Stimulated activated memory B cell treated with anti-CD40 and anti-IgM and Interleukin-4, amounts not matched to agents 10 μg/mL and 1 μg/mL and 100 μg/mL, for 72 hours (primary cell): ENCODE results near the gene DLD.

Experiments used
- ATAC-seq: fragments of 150-1000 bp; cut with Tn5 transposase; 2 replicates; pipeline ENCODE4 v1.10.0; 2021
- H3K27ac Mint-ChIP-seq: one replicate; pipeline ENCODE4 v1.8.0; 2022; ENCODE audit warnings: mild to moderate bottlenecking, mixed read lengths
- H3K27me3 Mint-ChIP-seq: one replicate; pipeline ENCODE4 v1.8.0; 2022; ENCODE audit warnings: mixed read lengths
- H3K36me3 Mint-ChIP-seq: one replicate; pipeline ENCODE4 v1.8.0; 2022; ENCODE audit warnings: mixed read lengths
- H3K4me1 Mint-ChIP-seq: one replicate; pipeline ENCODE4 v1.8.0; 2022; ENCODE audit warnings: mixed read lengths
- H3K4me3 Mint-ChIP-seq: one replicate; pipeline ENCODE4 v1.8.0; 2022; ENCODE audit warnings: mild to moderate bottlenecking, moderate library complexity, mixed read lengths
- H3K9me3 Mint-ChIP-seq: one replicate; pipeline ENCODE4 v1.8.0; 2022; ENCODE audit warnings: mixed read lengths

The DLD gene

DNA sequence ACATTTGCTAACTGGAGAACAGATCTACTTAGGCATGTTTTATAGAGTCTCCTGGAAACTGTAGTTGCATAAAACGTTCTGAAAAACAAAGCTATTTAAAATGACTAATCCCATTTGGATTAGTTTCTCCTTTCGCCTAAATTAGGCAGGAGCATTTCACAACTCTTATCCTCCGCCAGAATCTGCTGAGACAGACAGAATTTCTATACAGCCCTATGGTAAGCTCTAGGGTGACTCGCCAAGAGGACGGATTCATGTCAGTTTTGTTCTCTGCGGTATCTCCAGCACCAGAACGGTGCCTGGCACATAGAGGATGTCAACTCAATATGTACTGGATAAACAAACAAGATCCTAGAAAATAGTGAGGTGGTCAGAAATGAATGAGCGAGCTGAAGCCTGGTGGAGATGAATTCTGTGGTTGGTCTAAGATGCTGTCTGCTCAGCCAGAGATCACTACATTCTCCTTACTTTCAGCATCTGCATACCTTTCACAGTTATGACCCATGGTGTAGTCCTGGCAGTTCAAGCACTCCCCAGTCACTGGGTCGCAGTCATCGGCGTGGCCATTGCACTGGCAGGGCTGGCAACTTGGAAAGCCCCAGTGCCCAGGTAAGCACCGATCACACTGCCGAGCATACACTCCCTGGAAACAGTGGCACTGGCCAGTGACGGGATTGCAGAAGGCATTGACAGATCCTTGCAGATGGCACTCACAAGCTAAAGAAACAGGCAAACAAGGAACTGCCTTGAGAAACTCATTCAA is 68.0 kb downstream of the DLD start:
- no peak for ATAC-seq
- Mint-ChIP-seq H3K9me3 (no peaks in the 10 kb centered on the region), H3K4me1 (no peaks in the 10 kb centered on the region), H3K36me3 (no peaks in the 10 kb centered on the region), H3K27ac (no peak overlapping the region), H3K27me3 (peaks cover 11% of the 10 kb centered on the region), H3K4me3 (no peak overlapping the region)

DNA sequence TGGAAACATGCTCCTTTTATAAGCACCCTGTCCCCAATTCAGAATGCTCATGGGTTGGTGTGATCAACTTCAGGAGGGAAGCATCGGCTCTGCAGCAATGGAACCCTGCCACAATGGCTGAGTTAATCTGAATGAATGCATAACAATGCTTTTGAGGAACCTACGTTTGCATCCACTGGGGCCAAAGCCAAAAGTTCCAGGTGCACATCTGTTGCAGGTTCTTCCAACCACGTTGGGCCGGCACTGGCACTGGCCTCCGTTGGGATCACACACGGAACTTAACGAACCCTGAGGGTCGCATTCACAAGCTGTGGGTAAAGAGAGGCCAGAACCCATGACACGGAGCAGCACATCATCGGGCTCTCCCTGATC is 68.5 kb downstream of the DLD start:
- ATAC-seq = no peak
- Mint-ChIP-seq H3K9me3 (no peaks in the 10 kb centered on the region), H3K4me3 (no peak overlapping the region), H3K36me3 (no peaks in the 10 kb centered on the region), H3K27me3 (peaks cover 11% of the 10 kb centered on the region), H3K27ac (no peak overlapping the region), H3K4me1 (no peaks in the 10 kb centered on the region)

DNA sequence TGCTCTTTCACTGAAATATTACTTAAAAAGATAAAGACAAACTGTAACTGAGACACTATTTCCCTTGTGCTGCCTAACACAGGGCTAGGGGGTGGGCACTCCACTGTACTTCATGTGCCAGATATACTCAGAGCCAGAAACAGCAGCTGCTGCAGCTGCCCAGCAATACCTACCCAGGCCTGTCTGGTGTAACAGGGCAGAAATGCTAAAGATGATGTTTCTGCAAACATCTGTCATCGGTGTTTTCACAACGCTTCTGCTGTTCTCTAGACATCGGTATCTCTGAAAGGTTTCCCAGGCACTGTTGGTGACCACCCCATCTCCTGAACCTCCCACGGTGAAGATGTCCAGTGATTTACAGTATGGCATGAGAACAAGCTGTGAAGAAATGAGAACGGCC is 69.3 kb downstream of the DLD start:
- H3K9me3 Mint-ChIP-seq = no peaks in the 10 kb centered on the region
- H3K4me1 Mint-ChIP-seq = no peaks in the 10 kb centered on the region
- no peak for ATAC-seq
- no peaks in the 10 kb centered on the region for H3K36me3 Mint-ChIP-seq
- H3K27ac Mint-ChIP-seq = no peak overlapping the region
- H3K27me3 Mint-ChIP-seq = peaks cover 16% of the 10 kb centered on the region
- no peak overlapping the region for H3K4me3 Mint-ChIP-seq

DNA sequence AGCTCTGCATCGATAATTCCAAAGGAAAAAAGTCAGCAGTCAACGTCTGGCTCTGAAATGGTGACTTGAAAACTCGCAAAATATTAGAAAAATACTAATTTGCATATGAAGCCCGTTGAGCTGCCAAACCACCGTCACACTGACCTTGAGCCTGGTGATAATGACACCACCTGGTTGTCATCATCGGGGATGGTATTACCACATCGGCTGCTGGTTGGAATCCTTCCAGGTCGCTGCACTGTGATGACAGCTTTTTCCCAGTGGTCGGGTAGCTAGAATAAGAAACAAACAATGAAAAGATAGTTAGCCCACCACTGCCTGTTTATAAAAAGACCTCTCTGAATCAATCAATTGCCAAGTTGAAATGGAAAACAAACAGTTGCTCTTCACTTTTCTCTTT is 70.4 kb downstream of the DLD start:
- H3K4me1 Mint-ChIP-seq = no peaks in the 10 kb centered on the region
- H3K27me3 Mint-ChIP-seq = peaks cover 18% of the 10 kb centered on the region
- no peak overlapping the region for H3K4me3 Mint-ChIP-seq
- H3K27ac Mint-ChIP-seq = no peak overlapping the region
- no peak for ATAC-seq
- no peaks in the 10 kb centered on the region for H3K9me3 Mint-ChIP-seq
- H3K36me3 Mint-ChIP-seq = no peaks in the 10 kb centered on the region

DNA sequence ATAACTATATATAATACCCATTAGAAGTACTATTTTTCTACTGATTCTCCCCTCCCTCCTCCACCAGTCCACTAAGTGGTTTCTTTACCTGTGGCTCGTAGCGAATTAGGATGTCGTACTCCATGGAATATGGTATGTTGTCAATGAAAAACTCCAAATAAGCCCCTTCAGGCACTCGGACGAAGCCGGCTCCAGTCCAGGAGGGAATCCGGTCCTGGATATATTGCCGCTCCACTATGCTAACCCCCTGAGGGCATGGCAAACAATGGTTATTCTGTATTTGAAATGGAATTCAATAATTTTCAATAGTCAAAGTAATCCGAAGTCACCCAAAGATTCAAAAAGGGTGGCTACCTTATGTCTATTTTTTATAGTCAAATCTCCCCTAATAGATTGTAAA is 71.8 kb downstream of the DLD start:
- Mint-ChIP-seq H3K4me1 (no peaks in the 10 kb centered on the region), H3K27ac (no peak overlapping the region), H3K9me3 (no peaks in the 10 kb centered on the region), H3K27me3 (peaks cover 18% of the 10 kb centered on the region), H3K4me3 (no peak overlapping the region), H3K36me3 (no peaks in the 10 kb centered on the region)
- ATAC-seq = no peak

DNA sequence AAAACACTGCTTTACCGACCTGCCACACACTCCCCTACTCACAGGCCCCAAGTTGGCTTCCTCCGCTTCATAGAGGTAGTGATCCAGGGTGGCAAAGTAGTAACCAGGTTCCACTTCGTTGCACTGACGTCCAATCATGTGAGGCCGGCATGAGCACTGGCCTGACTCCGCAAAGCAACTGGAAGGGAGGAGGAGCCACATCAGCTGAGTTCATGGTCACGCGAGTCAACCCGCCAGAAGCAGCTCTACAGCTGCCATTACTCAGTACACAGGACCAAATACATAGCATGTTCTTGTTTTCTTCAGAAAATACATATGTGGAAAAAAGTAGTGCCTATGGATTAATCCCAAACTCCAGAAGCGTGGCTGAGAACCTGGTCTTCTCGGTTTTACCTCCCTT is 73.5 kb downstream of the DLD start:
- peaks cover 8% of the 10 kb centered on the region for H3K27me3 Mint-ChIP-seq
- H3K4me3 Mint-ChIP-seq = no peak overlapping the region
- no peaks in the 10 kb centered on the region for H3K4me1 Mint-ChIP-seq
- H3K9me3 Mint-ChIP-seq = no peaks in the 10 kb centered on the region
- ATAC-seq = no peak
- H3K36me3 Mint-ChIP-seq = no peaks in the 10 kb centered on the region
- no peak overlapping the region for H3K27ac Mint-ChIP-seq

DNA sequence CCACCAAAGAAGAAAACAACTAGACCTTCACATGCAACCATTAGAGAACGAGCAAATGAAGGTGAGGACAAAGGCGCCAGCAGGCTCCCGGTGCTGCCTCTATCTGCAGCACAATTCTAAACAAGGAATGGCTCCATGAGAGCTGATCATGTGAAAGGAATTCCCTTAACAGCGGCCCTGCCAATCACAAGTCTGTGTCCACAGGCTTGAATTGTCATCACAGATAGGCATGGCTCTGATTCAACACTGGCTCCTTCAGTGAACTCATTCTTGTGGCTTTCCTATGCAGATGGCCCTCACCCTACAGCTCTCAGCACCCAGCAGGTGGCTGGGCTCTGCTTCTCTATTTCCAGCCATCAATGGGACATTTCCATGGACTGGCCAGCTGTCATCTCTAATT is 75.7 kb downstream of the DLD start:
- no peak overlapping the region for H3K27ac Mint-ChIP-seq
- H3K4me3 Mint-ChIP-seq = no peak overlapping the region
- H3K36me3 Mint-ChIP-seq = no peaks in the 10 kb centered on the region
- no peaks in the 10 kb centered on the region for H3K4me1 Mint-ChIP-seq
- H3K9me3 Mint-ChIP-seq = no peaks in the 10 kb centered on the region
- ATAC-seq = no peak
- H3K27me3 Mint-ChIP-seq = peaks cover 8% of the 10 kb centered on the region

DNA sequence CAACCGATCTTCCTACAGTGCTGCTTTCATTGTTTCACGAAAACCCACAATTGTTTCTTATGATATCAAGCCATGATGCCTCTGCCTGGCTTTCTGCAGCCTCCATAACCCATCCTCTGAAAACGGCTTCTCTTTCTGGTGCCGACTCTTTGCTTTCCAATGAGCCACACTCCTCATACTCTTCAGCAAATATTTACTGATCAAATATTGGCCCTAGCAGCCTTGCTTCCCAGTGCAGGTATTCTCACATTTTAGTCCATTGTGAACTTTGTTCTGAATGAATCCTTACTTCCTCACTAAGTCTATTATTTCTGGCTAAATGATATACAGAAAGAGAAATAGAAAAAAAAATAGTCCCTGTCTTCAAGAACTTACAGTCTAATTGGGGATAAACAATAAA is 76.4 kb downstream of the DLD start:
- H3K27me3 Mint-ChIP-seq = peaks cover 8% of the 10 kb centered on the region
- no peak overlapping the region for H3K27ac Mint-ChIP-seq
- ATAC-seq = no peak
- no peaks in the 10 kb centered on the region for H3K4me1 Mint-ChIP-seq
- no peaks in the 10 kb centered on the region for H3K36me3 Mint-ChIP-seq
- no peak overlapping the region for H3K4me3 Mint-ChIP-seq
- H3K9me3 Mint-ChIP-seq = no peaks in the 10 kb centered on the region

DNA sequence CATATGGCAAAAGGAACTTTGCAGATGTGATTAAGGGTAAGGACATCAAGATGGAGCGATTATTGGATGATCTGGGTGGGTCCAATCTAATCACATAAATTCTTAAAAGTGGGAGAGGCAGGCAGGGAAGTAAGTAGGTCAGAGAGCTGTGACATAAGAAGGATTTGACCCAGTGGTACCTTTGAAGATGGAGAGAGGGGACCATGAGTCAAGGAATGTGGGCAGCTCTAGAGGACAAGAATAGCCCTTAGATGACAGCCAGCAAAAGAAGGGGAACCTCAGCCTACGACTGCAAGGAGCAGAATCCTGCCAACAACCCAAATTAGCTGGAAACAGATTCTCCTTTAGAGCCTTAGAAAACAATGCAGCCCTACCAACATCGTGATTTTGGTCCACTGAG is 77.5 kb downstream of the DLD start:
- no peak for ATAC-seq
- Mint-ChIP-seq H3K4me3 (no peak overlapping the region), H3K27me3 (peaks cover 8% of the 10 kb centered on the region), H3K9me3 (no peaks in the 10 kb centered on the region), H3K4me1 (no peaks in the 10 kb centered on the region), H3K36me3 (no peaks in the 10 kb centered on the region), H3K27ac (no peak overlapping the region)

DNA sequence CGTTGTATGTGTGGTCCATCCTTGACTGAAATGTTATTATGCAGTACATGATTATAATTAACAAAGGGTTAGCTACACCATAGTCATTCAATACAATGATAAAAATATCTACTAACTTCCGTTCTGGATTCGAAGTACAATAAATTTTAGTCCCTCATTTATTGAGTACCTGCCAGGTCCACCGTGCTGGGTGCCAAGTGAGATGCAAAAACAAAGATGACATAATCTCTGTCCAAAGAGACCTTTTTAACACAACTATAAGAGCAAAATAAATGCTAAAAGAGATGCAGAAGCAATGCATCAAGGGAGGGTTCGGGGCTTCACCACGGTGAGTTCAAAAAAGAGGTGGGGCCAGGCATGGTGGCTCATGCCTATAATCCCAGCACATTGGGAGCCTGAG is 78.9 kb downstream of the DLD start:
- no peak overlapping the region for H3K4me3 Mint-ChIP-seq
- ATAC-seq = no peak
- peaks cover 6% of the 10 kb centered on the region for H3K27me3 Mint-ChIP-seq
- H3K36me3 Mint-ChIP-seq = no peaks in the 10 kb centered on the region
- H3K9me3 Mint-ChIP-seq = no peaks in the 10 kb centered on the region
- no peak overlapping the region for H3K27ac Mint-ChIP-seq
- no peaks in the 10 kb centered on the region for H3K4me1 Mint-ChIP-seq
